Fibroblast of lung (primary cell): ENCODE data around the gene PDK1. TPM values are rescaled to one million over a fixed set of nuclear protein-coding genes. Genes with fewer than 3 reads are reported as not detected.

Source experiments
- DNase-seq, 2 donors: peaks; one replicate each; pipeline versions ENCODE4 v3.0.0 to v3.0.0-alpha.2; 2010; ENCODE audit warnings: low read depth in 2 of 2
- H2AFZ ChIP-seq: 2 replicates; pipeline ENCODE4 v1.5.1; 2012; ENCODE audit warnings: low read length, control low read depth, inconsistent platforms
- H3K27ac ChIP-seq: 2 replicates; pipeline ENCODE4 v1.5.1; 2011; ENCODE audit warnings: low read length, control low read depth; ENCODE audit not compliant: insufficient read depth
- H3K27me3 ChIP-seq: 2 replicates; pipeline ENCODE4 v1.5.1; 2011; ENCODE audit warnings: mild to moderate bottlenecking, low read length; ENCODE audit not compliant: control insufficient read depth, insufficient read depth
- H3K36me3 ChIP-seq: 2 replicates; pipeline ENCODE4 v1.5.1; 2011; ENCODE audit warnings: low read length; ENCODE audit not compliant: control insufficient read depth, insufficient read depth
- H3K4me1 ChIP-seq: 2 replicates; pipeline ENCODE4 v1.5.1; 2011; ENCODE audit warnings: low read length; ENCODE audit not compliant: control insufficient read depth, insufficient read depth; ENCODE audit errors: extremely low read depth
- H3K4me2 ChIP-seq: 2 replicates; pipeline ENCODE4 v1.5.1; 2011; ENCODE audit warnings: low read length, control low read depth; ENCODE audit not compliant: insufficient read depth; ENCODE audit errors: extremely low read depth
- H3K4me3 ChIP-seq, 4 experiments: fragments of 200-600 bp in 1 of 4; sonication (generic) in 1 of 4; replicated peaks in 1 of 4; 2 replicates each; pipeline ENCODE4 v1.5.1; 2011 to 2016; ENCODE audit warnings: low read length in 4 of 4, low read depth in 3 of 4, mild to moderate bottlenecking in 3 of 4, control low read depth in 2 of 4, inconsistent platforms in 1 of 4, mixed read lengths in 1 of 4; ENCODE audit not compliant: insufficient read depth in 1 of 4; ENCODE audit errors: control extremely low read depth in 1 of 4
- H3K79me2 ChIP-seq: 2 replicates; pipeline ENCODE4 v1.5.1; 2012; ENCODE audit warnings: mild to moderate bottlenecking, low read length, inconsistent platforms; ENCODE audit not compliant: control insufficient read depth, insufficient read depth
- H3K9ac ChIP-seq: 2 replicates; pipeline ENCODE4 v1.5.1; 2011; ENCODE audit warnings: mild to moderate bottlenecking, low read length, control low read depth; ENCODE audit not compliant: insufficient read depth
- H3K9me3 ChIP-seq: 2 replicates; pipeline ENCODE4 v1.5.1; 2012; ENCODE audit warnings: low read depth, low read length; ENCODE audit not compliant: control insufficient read depth, insufficient read depth
- H4K20me1 ChIP-seq: 2 replicates; pipeline ENCODE4 v1.5.1; 2011; ENCODE audit warnings: low read length; ENCODE audit not compliant: control insufficient read depth, insufficient read depth; ENCODE audit errors: extremely low read depth
- CTCF ChIP-seq, 2 donors: IDR thresholded peaks in 1 of 2; conservative IDR thresholded peaks in 1 of 2; 1 replicate in 1 of 2; 2 replicates in 1 of 2; pipeline ENCODE4 v1.5.1; 2011 to 2012; ENCODE audit warnings: low read length in 2 of 2, control low read depth in 1 of 2, inconsistent platforms in 1 of 2, low read depth in 1 of 2, mild to moderate bottlenecking in 1 of 2
- EZH2 ChIP-seq: IDR thresholded peaks from 2 replicates; pipeline ENCODE4 v1.5.1; 2012; ENCODE audit warnings: low read length, control low read depth, mild to moderate bottlenecking; ENCODE audit errors: missing control alignments
- polyA plus RNA-seq, 2 donors: library from polyadenylated mRNA; depleted of rRNA in 1 of 2; stranded (reverse) in 1 of 2; unstranded in 1 of 2; fragments of >200 nt; gene quantifications; 2 replicates each; pipeline ENCODE4 v1.2.1, GENCODE V29; 2011 to 2012; ENCODE audit warnings: missing spikeins in 1 of 2
- total RNA-seq: library from RNA; depleted of rRNA; stranded (reverse); fragments of >200 nt; gene quantifications from 2 replicates; pipeline ENCODE4 v1.2.1, GENCODE V29; 2014

Gene PDK1
- total and polyA plus RNA-seq, 2 donors (not counting 1 experiment from before 2014, with no cell fraction given) = 11.2 to 63.0 TPM

GRCh38 chr2:172513935-172514586 is 41.8 kb upstream of the PDK1 start:
- Histone ChIP-seq H3K9ac (no peak overlapping the region), H3K36me3 (no peaks in the 10 kb centered on the region), H3K27me3 (no peaks in the 10 kb centered on the region), H3K79me2 (no peaks in the 10 kb centered on the region), H3K4me3 (no peak overlapping the region), H3K9me3 (no peaks in the 10 kb centered on the region), H3K4me2 (no peak overlapping the region), H3K4me1 (no peaks in the 10 kb centered on the region), H3K27ac (no peak overlapping the region), H4K20me1 (no peaks in the 10 kb centered on the region), H2AFZ (no peak overlapping the region)
- TF ChIP-seq CTCF (conservative IDR thresholded peaks at IDR 0.05 in 1 of 2, IDR thresholded peaks at IDR 0.05 in 1 of 2; ENCODE audit: low read depth in 1 of 2, low read length in 2 of 2) (no peak), EZH2 (no peak)
- DNase-seq = no peak

- Histone ChIP-seq H3K9ac (no peak overlapping the region), H3K79me2 (no peaks in the 10 kb centered on the region), H3K9me3 (no peaks in the 10 kb centered on the region), H2AFZ (no peak overlapping the region), H3K36me3 (no peaks in the 10 kb centered on the region), H4K20me1 (no peaks in the 10 kb centered on the region), H3K4me3 (no peak overlapping the region), H3K4me2 (no peak overlapping the region), H3K27ac (no peak overlapping the region), H3K27me3 (no peaks in the 10 kb centered on the region), H3K4me1 (no peaks in the 10 kb centered on the region)
- DNase-seq = peak; percentile 57 to 81
- TF ChIP-seq CTCF (conservative IDR thresholded peaks at IDR 0.05 in 1 of 2, IDR thresholded peaks at IDR 0.05 in 1 of 2; ENCODE audit: low read depth in 1 of 2, low read length in 2 of 2) (no peak), EZH2 (no peak)
These were observed 39.6 kb upstream of the PDK1 start for GRCh38 chr2:172516299-172516698.

GRCh38 chr2:172518995-172519394 is 36.9 kb upstream of the PDK1 start:
- Histone ChIP-seq H3K4me1 (no peaks in the 10 kb centered on the region), H4K20me1 (no peaks in the 10 kb centered on the region), H3K9me3 (no peaks in the 10 kb centered on the region), H3K27ac (no peak overlapping the region), H3K79me2 (no peaks in the 10 kb centered on the region), H3K4me3 (no peak overlapping the region), H2AFZ (no peak overlapping the region), H3K27me3 (no peaks in the 10 kb centered on the region), H3K36me3 (no peaks in the 10 kb centered on the region), H3K9ac (no peak overlapping the region), H3K4me2 (no peak overlapping the region)
- TF ChIP-seq EZH2 (no peak), CTCF (conservative IDR thresholded peaks at IDR 0.05 in 1 of 2, IDR thresholded peaks at IDR 0.05 in 1 of 2; ENCODE audit: low read depth in 1 of 2, low read length in 2 of 2) (no peak)
- no peak for DNase-seq
